Measurements from ENCODE around the gene DEPDC1.

Gene DEPDC1

DNA sequence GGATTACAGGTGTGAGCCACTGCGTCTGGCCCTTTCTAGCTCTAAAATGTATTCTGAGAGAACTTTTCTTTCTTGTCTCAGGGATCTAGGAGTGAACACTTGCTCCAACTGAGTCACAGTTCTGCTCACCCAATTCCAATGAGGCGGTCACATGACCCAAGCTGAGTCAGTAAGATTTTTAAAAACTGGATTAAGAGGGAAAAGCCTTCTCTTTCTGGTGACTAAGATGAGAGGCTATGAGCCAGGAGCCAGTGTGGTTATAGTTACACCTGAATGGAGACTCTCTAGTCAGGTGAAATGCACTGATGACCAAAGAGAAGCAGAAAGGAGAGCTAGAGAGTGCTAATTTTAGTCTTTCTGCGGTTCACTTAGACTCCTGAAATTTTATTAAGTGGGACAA lies 9.5 kb upstream of the DEPDC1 start:
- Histone ChIP-seq H3K36me3 (ENCODE audit: control insufficient read depth in 2 of 2, insufficient read depth in 1 of 2, low read length in 2 of 2) (no peaks in the 10 kb centered on the region), H3K4me3 (ENCODE audit: low read depth, low read length) (no peak overlapping the region), H3K9me3 (ENCODE audit: control insufficient read depth, insufficient read depth, low read depth, low read length) (no peaks in the 10 kb centered on the region), H3K27ac (ENCODE audit: extremely low read depth, low read depth, low read length) (no peak overlapping the region), H3K4me1 (ENCODE audit: control insufficient read depth, insufficient read depth, low read length) (no peaks in the 10 kb centered on the region)
- CTCF ChIA-PET, result no interaction called here
- TF ChIP-seq YY2 (tag by site-specific recombination; IDR thresholded peaks at IDR 0.05) (no peak), ZNF423 (tag by site-specific recombination; IDR thresholded peaks at IDR 0.05) (no peak), PRDM1 (tag by site-specific recombination; IDR thresholded peaks at IDR 0.05) (no peak), ZNF416 (tag by site-specific recombination; IDR thresholded peaks at IDR 0.05) (no peak), KLF16 (tag by site-specific recombination; IDR thresholded peaks at IDR 0.05) (no peak), ZNF785 (tag by site-specific recombination; IDR thresholded peaks at IDR 0.05) (no peak), SCRT2 (tag by site-specific recombination; IDR thresholded peaks at IDR 0.05) (no peak), ZNF558 (tag by site-specific recombination; IDR thresholded peaks at IDR 0.05) (no peak), HIC1 (tag by site-specific recombination; IDR thresholded peaks at IDR 0.05) (no peak), MYNN (tag by site-specific recombination; IDR thresholded peaks at IDR 0.05; ENCODE audit: borderline replicate concordance) (no peak), ZNF677 (tag by site-specific recombination; IDR thresholded peaks at IDR 0.05) (no peak), ZIC2 (tag by site-specific recombination; IDR thresholded peaks at IDR 0.05) (no peak), ZNF23 (tag by site-specific recombination; IDR thresholded peaks at IDR 0.05; ENCODE audit: borderline replicate concordance) (no peak), ZBTB7A (tag by site-specific recombination; IDR thresholded peaks at IDR 0.05; ENCODE audit: low read depth) (no peak), ZNF354C (tag by site-specific recombination; IDR thresholded peaks at IDR 0.05; ENCODE audit: borderline replicate concordance, low read depth) (no peak), ZNF155 (tag by site-specific recombination; IDR thresholded peaks at IDR 0.05) (no peak)
- POLR2A ChIA-PET, result interaction anchor here (1.6 kb wide), 1 partner anchor 10 kb away, joined by 4 read pairs; the partner anchor contains the start of gene DEPDC1

DNA sequence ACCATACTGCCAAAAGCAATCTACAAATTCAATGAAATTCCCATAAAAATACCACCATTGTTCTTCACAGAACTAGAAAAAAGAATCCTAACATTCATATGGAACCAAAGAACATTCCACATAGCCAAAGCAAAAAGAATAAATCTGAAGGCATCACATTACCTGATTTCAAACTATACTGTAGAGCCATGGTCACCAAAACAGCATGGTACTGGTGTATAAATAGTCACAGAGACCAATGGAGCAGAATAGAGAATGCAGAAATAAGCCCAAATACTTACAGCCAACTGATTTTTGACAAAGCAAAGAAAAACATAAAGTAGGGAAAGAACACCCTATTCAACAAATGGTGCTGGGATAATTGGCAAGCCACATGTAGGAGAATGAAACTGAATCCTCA lies 6.2 kb upstream of the DEPDC1 start:
- H3K27ac ChIP-seq (ENCODE audit: extremely low read depth, low read depth, low read length), result no peak overlapping the region
- CTCF ChIA-PET, result no interaction called here

More for the DNA sequence above, 6.2 kb upstream of the DEPDC1 start:
- H3K4me3 ChIP-seq (ENCODE audit: low read depth, low read length), result no peak overlapping the region
- no peaks in the 10 kb centered on the region for H3K36me3 ChIP-seq (ENCODE audit: control insufficient read depth in 2 of 2, insufficient read depth in 1 of 2, low read length in 2 of 2)
- POLR2A ChIA-PET, result no interaction called here
- H3K4me1 ChIP-seq (ENCODE audit: control insufficient read depth, insufficient read depth, low read length), result no peaks in the 10 kb centered on the region
- 0 out of 2 replicates have a peak, but pooled peaks have one; percentile 40 for TF ChIP-seq ZNF660 (tag by site-specific recombination; IDR thresholded peaks at IDR 0.05)
- TF ChIP-seq, protein P1, sequence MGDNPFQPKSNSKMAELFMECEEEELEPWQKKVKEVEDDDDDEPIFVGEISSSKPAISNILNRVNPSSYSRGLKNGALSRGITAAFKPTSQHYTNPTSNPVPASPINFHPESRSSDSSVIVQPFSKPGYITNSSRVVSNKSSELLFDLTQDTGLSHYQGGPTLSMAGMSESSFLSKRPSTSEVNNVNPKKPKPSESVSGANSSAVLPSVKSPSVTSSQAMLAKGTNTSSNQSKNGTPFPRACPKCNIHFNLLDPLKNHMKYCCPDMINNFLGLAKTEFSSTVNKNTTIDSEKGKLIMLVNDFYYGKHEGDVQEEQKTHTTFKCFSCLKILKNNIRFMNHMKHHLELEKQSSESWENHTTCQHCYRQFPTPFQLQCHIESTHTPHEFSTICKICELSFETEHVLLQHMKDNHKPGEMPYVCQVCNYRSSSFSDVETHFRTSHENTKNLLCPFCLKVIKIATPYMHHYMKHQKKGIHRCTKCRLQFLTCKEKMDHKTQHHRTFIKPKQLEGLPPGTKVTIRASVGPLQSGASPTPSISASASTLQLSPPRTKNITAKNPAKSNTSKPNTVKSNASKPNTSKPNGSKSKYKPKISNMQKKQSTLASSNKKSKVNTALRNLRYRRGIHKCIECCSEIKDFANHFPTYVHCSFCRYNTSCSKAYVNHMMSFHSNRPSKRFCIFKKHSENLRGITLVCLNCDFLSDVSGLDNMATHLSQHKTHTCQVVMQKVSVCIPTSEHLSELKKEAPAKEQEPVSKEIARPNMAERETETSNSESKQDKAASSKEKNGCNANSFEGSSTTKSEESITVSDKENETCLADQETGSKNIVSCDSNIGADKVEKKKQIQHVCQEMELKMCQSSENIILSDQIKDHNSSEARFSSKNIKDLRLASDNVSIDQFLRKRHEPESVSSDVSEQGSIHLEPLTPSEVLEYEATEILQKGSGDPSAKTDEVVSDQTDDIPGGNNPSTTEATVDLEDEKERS (tag by site-specific recombination; IDR thresholded peaks at IDR 0.05), result 0 out of 2 replicates have a peak, but pooled peaks have one; percentile 76
- TF ChIP-seq ZBTB48 (tag by site-specific recombination; IDR thresholded peaks at IDR 0.05), result no peak
- no peaks in the 10 kb centered on the region for H3K9me3 ChIP-seq (ENCODE audit: control insufficient read depth, insufficient read depth, low read depth, low read length)

Measured in HEK293 (cell line).